Suprapubic skin (tissue), 4 donors: ENCODE data around the gene EXOSC10. TPM values are rescaled to one million over a fixed set of nuclear protein-coding genes. Genes with fewer than 3 reads are reported as not detected.

Experiments
- DNase-seq, 2 donors: peaks; one replicate each; pipeline ENCODE4 v3.0.0-alpha.2; 2019; ENCODE audit warnings: low spot score in 2 of 2
- H3K27ac ChIP-seq: fragments of 200-600 bp; sonication (generic); one replicate; pipeline ENCODE4 v1.5.1; 2019
- H3K27me3 ChIP-seq: fragments of 200-600 bp; sonication (generic); one replicate; pipeline ENCODE4 v1.5.1; 2019
- H3K36me3 ChIP-seq: fragments of 200-600 bp; sonication (generic); one replicate; pipeline ENCODE4 v1.5.1; 2019
- H3K4me1 ChIP-seq: fragments of 200-600 bp; sonication (generic); one replicate; pipeline ENCODE4 v1.5.1; 2019
- H3K4me3 ChIP-seq: fragments of 200-600 bp; sonication (generic); one replicate; pipeline ENCODE4 v1.5.1; 2019; ENCODE audit warnings: mild to moderate bottlenecking
- H3K9me3 ChIP-seq: fragments of 200-600 bp; sonication (generic); one replicate; pipeline ENCODE4 v1.5.1; 2019
- CTCF ChIP-seq, 2 donors: fragments of 200-600 bp in 1 of 2; fragments of 450-650 bp in 1 of 2; sonication (generic) in 1 of 2; IDR thresholded peaks; one replicate each; pipeline ENCODE4 v1.5.1; 2016 to 2019; ENCODE audit warnings: antibody characterized with exemption in 2 of 2, mild to moderate bottlenecking in 1 of 2, moderate library complexity in 1 of 2
- EP300 ChIP-seq: sonication (generic); formaldehyde crosslinking; IDR thresholded peaks from one replicate; pipeline ENCODE4 v1.6.1; 2017; ENCODE audit warnings: antibody characterized with exemption
- POLR2A ChIP-seq, 2 donors: fragments of 450-650 bp; IDR thresholded peaks; one replicate each; pipeline ENCODE4 v1.6.1; 2017; ENCODE audit warnings: antibody characterized with exemption in 2 of 2, mild to moderate bottlenecking in 2 of 2, moderate library complexity in 2 of 2
- POLR2AphosphoS5 ChIP-seq, 3 donors: sonication (generic); formaldehyde crosslinking; IDR thresholded peaks; one replicate each; pipeline ENCODE4 v1.6.1; 2017; ENCODE audit warnings: antibody characterized with exemption in 3 of 3
- WGBS: methylation state at CpG from one replicate; pipeline ENCODE4 v1.1.5; 2018; 5-methylcytosine and 5-hydroxymethylcytosine counted together
- total RNA-seq, 4 donors: library from RNA; depleted of rRNA; stranded (reverse); fragments of >200 nt; gene quantifications; one replicate each; pipeline ENCODE4 v1.1.0, GENCODE V29; 2016

EXOSC10 gene
- total RNA-seq, 4 donors from 2014 or later = 45.7 to 127 (median 68.7) TPM

DNA sequence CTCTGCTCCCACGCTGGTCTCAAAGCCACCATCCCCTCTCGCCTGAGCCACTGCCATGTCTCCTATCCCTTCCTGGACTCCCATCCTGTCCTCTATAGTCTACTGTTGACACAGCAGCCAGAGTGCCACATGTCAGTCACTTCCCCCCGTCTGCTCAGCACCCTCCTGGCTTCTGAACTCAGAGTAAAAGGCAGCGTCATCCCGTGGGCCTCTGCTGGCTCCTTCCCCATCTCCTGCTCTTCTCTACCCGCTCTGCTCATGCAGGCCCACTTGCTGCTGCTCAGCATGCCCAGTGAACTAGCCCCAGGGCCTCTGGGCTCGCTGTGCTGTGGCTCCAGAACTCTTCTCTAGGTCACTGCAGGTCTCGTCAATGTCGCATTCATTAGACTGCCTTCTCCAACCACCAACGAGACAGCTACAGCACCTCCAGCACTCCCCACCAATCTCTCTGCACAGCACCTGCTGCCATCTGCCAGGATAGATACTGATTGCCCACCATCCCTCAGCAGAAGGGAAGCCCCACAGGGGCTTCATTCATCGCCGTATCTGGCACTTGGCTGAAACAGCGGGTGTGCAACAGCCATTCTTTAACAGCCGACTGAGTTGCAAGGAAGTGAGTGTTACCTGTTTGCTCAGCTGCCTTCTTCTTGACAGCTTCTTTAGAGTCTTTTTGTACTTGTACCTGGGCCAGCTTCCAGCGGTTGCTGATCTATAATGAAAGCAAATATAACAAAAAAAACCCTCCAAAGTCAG, 28.0 kb downstream of the EXOSC10 start:
- peak; percentile 22 to 44 for DNase-seq
- TF ChIP-seq POLR2AphosphoS5 (IDR thresholded peaks at IDR 0.05) (no peak), EP300 (no peak), POLR2A (IDR thresholded peaks at IDR 0.05) (no peak), CTCF (IDR thresholded peaks at IDR 0.05) (no peak)
- H3K36me3 ChIP-seq = peaks cover 100% of the 10 kb centered on the region
- no peaks in the 10 kb centered on the region for H3K27me3 ChIP-seq
- H3K27ac ChIP-seq = no peak overlapping the region
- 78% methylated on average over 15 of the region's 15 CpGs for WGBS
- H3K4me1 ChIP-seq = no peaks in the 10 kb centered on the region
- H3K9me3 ChIP-seq = no peaks in the 10 kb centered on the region
- H3K4me3 ChIP-seq = no peak overlapping the region

DNA sequence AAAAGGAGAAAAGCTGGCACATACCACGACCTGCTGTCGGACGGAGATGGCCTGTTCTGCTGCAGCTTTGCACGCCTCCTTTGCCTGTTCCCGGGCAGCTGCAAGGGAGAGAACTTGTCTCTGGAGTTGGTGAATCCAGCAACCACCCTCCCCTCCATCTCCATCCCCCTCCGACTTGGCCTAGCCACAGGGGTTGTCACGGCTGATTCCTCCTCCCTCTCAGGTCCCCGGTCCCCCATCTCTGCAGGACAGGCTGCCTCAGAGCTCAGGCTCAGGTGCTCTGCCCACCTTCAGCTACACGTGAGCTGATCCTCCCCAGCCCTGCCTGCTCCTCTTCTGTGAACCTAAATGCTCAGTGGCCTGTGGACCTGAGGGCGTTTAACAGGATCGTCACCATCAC, 28.8 kb downstream of the EXOSC10 start:
- WGBS = 78% methylated on average over 11 of the region's 11 CpGs
- Histone ChIP-seq H3K4me3 (no peak overlapping the region), H3K27me3 (no peaks in the 10 kb centered on the region), H3K4me1 (no peaks in the 10 kb centered on the region), H3K9me3 (no peaks in the 10 kb centered on the region), H3K36me3 (peaks cover 100% of the 10 kb centered on the region), H3K27ac (no peak overlapping the region)
- peak; percentile 41 to 57 for DNase-seq
- TF ChIP-seq EP300 (no peak), POLR2AphosphoS5 (IDR thresholded peaks at IDR 0.05) (no peak), CTCF (IDR thresholded peaks at IDR 0.05) (no peak), POLR2A (IDR thresholded peaks at IDR 0.05) (no peak)

- Histone ChIP-seq H3K27me3 (no peaks in the 10 kb centered on the region), H3K27ac (no peak overlapping the region), H3K9me3 (no peaks in the 10 kb centered on the region), H3K36me3 (peaks cover 95% of the 10 kb centered on the region), H3K4me1 (peaks cover under 1% of the 10 kb centered on the region), H3K4me3 (no peak overlapping the region)
- no peak for TF ChIP-seq POLR2A (IDR thresholded peaks at IDR 0.05)
- TF ChIP-seq EP300 = no peak
- TF ChIP-seq CTCF (IDR thresholded peaks at IDR 0.05) = no peak
- no peak for TF ChIP-seq POLR2AphosphoS5 (IDR thresholded peaks at IDR 0.05)
- peak; percentile 26 to 61 for DNase-seq
- 83% methylated on average over 17 of the region's 17 CpGs for WGBS
Measured at GRCh38 chr1:11068600-11069473, 30.8 kb downstream of the EXOSC10 start.

GRCh38 chr1:11067716-11068599, 31.7 kb downstream of the EXOSC10 start:
- TF ChIP-seq POLR2A (IDR thresholded peaks at IDR 0.05) (no peak), CTCF (IDR thresholded peaks at IDR 0.05) (no peak), POLR2AphosphoS5 (IDR thresholded peaks at IDR 0.05) (no peak), EP300 (no peak)
- Histone ChIP-seq H3K27ac (no peak overlapping the region), H3K36me3 (peaks cover 87% of the 10 kb centered on the region), H3K4me3 (no peak overlapping the region), H3K9me3 (no peaks in the 10 kb centered on the region), H3K27me3 (no peaks in the 10 kb centered on the region), H3K4me1 (peaks cover 5% of the 10 kb centered on the region)
- peak; percentile 40 to 70 for DNase-seq
- WGBS = 83% methylated on average over 18 of the region's 18 CpGs
